BLaER1 (cell line): ENCODE results near the gene EPB41L1.

Source experiments
- H3K27ac ChIP-seq: shearing (Covaris generic); formaldehyde crosslinking; 2 replicates; pipeline ENCODE4 v1.8.1; 2022
- H3K27me3 ChIP-seq: shearing (Covaris generic); formaldehyde crosslinking; 2 replicates; pipeline ENCODE4 v1.8.1; 2022
- H3K36me3 ChIP-seq: shearing (Covaris generic); formaldehyde crosslinking; 2 replicates; pipeline ENCODE4 v1.8.1; 2022
- H3K4me1 ChIP-seq: shearing (Covaris generic); formaldehyde crosslinking; 2 replicates; pipeline ENCODE4 v1.8.1; 2022
- H3K4me2 ChIP-seq: shearing (Covaris generic); formaldehyde crosslinking; 2 replicates; pipeline ENCODE4 v1.8.1; 2022
- H3K4me3 ChIP-seq: shearing (Covaris generic); formaldehyde crosslinking; 2 replicates; pipeline ENCODE4 v1.8.1; 2022
- H3K9ac ChIP-seq: shearing (Covaris generic); formaldehyde crosslinking; 2 replicates; pipeline ENCODE4 v1.8.1; 2022
- H3K9me3 ChIP-seq: shearing (Covaris generic); formaldehyde crosslinking; 2 replicates; pipeline ENCODE4 v1.8.1; 2022
- H4K20me1 ChIP-seq: shearing (Covaris generic); formaldehyde crosslinking; 2 replicates; pipeline ENCODE4 v1.8.1; 2022
- Cebpa-rat ChIP-seq: shearing (Covaris generic); IDR thresholded peaks from 2 replicates; pipeline ENCODE4 v1.8.1; 2022

EPB41L1 gene

DNA sequence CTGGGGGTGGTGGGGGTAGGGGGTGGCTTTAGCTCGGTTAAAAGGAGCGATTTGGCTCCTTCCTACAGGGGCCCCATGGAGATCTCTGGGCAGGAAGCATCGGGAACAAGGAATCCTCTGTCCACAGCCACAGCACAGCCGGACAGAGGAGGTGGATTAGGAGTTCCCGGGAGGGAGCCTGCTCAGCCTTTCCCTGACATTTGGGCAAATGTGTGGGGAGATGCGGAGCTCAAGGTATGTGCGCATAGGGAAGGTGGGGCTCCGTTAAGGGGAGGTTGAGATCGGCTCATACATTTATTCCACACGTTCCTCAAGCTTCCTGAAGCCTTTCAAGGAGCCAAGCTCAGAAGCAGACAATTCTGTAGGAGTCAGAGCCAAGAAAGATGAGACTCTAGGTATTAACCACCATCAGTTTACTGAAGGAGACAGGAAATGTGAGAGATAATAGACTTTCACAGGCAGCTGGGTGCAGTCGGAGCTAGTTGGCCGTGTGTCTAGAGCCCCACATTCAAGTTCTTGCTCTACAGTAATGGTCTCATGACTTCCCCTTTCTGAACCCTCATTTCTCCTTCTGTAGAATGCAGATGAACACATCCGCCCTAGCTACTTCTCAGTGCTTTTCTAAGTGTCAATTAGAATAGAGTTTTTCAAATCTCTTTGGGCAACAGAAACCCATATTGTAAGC lies 40.8 kb upstream of the EPB41L1 start:
- no peak for TF ChIP-seq Cebpa-rat
- Histone ChIP-seq H3K4me3 (no peak overlapping the region), H3K9ac (no peak overlapping the region)

DNA sequence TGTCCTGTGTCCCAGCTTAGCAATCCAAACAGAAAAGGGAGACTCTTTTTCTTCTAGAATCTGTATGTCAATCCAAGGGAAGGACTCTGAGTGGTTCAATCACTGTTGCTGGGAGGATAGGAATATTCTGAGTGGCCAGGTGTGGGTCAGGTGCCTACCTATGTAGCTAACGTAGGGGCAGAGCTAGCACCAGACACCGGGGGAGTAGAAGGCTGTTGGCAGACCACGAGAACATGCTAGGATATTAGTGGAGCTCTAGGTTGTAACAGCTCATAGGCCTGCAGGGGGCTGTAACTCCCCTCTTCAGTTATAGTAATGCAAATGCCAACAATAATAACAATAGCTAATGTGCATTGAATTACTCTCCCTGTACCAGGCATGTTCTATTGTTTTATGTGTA lies 39.8 kb upstream of the EPB41L1 start:
- Histone ChIP-seq H3K27ac (no peak overlapping the region), H3K9me3 (no peaks in the 10 kb centered on the region), H3K27me3 (no peaks in the 10 kb centered on the region), H3K36me3 (no peaks in the 10 kb centered on the region), H3K4me2 (no peak overlapping the region), H3K9ac (no peak overlapping the region), H3K4me3 (no peak overlapping the region), H4K20me1 (no peaks in the 10 kb centered on the region), H3K4me1 (peaks cover 38% of the 10 kb centered on the region)
- no peak for TF ChIP-seq Cebpa-rat

More for the DNA sequence above, 40.8 kb upstream of the EPB41L1 start:
- no peaks in the 10 kb centered on the region for H3K36me3 ChIP-seq
- H3K4me2 ChIP-seq, result peak overlapping the region; percentile 27; the same call in 1 of the 2 replicates
- H4K20me1 ChIP-seq, result no peaks in the 10 kb centered on the region
- H3K9me3 ChIP-seq, result no peaks in the 10 kb centered on the region
- H3K27ac ChIP-seq, result no peak overlapping the region
- no peaks in the 10 kb centered on the region for H3K27me3 ChIP-seq
- H3K4me1 ChIP-seq, result peaks cover 38% of the 10 kb centered on the region

GRCh38 chr20:36115925-36116324 lies 38.6 kb upstream of the EPB41L1 start:
- Histone ChIP-seq H3K4me3 (no peak overlapping the region), H3K9ac (no peak overlapping the region), H3K27ac (no peak overlapping the region), H3K4me2 (no peak overlapping the region), H3K4me1 (peaks cover 36% of the 10 kb centered on the region), H4K20me1 (no peaks in the 10 kb centered on the region), H3K36me3 (no peaks in the 10 kb centered on the region), H3K9me3 (no peaks in the 10 kb centered on the region), H3K27me3 (no peaks in the 10 kb centered on the region)
- TF ChIP-seq Cebpa-rat, result no peak

- no peaks in the 10 kb centered on the region for H3K9me3 ChIP-seq
- H3K27ac ChIP-seq, result no peak overlapping the region
- H4K20me1 ChIP-seq, result no peaks in the 10 kb centered on the region
- no peak overlapping the region for H3K4me3 ChIP-seq
- no peak overlapping the region for H3K4me2 ChIP-seq
- no peak overlapping the region for H3K9ac ChIP-seq
- H3K36me3 ChIP-seq, result no peaks in the 10 kb centered on the region
- H3K27me3 ChIP-seq, result no peaks in the 10 kb centered on the region
- H3K4me1 ChIP-seq, result peaks cover 26% of the 10 kb centered on the region
- TF ChIP-seq Cebpa-rat, result no peak
Measured at GRCh38 chr20:36116807-36117441, 37.6 kb upstream of the EPB41L1 start.

GRCh38 chr20:36117638-36118037 lies 36.9 kb upstream of the EPB41L1 start:
- Histone ChIP-seq H3K27ac (no peak overlapping the region), H4K20me1 (no peaks in the 10 kb centered on the region), H3K36me3 (no peaks in the 10 kb centered on the region), H3K4me3 (no peak overlapping the region), H3K9ac (no peak overlapping the region), H3K4me1 (peaks cover 21% of the 10 kb centered on the region; the same call in 1 of the 2 replicates), H3K27me3 (no peaks in the 10 kb centered on the region), H3K9me3 (no peaks in the 10 kb centered on the region), H3K4me2 (no peak overlapping the region)
- no peak for TF ChIP-seq Cebpa-rat

- TF ChIP-seq Cebpa-rat, result no peak
- H3K27me3 ChIP-seq, result no peaks in the 10 kb centered on the region
- H3K4me3 ChIP-seq, result no peak overlapping the region
Measured at GRCh38 chr20:36118371-36118770, 36.2 kb upstream of the EPB41L1 start.

DNA sequence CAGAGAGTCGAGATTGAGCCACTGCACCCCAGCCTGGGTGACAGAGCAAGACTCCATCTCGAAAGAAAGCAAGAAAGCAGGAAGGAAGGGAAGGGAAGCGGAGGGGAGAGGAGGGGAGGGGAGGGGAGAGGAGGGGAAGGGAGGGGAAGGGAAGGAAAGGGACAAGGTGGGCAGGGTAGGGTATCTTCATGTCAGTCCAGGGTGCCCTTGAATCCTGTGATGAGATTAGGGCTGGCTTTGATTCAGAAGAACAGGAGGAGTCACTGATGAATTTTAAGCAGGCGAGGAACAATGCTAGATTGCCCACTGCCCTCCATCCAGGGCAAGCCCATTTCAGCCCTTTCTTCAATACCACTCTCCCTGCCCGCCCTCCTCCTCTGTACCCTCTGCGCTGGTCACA lies 35.0 kb upstream of the EPB41L1 start:
- H3K4me1 ChIP-seq, result peaks cover 11% of the 10 kb centered on the region; the same call in 1 of the 2 replicates
- H3K9me3 ChIP-seq, result no peaks in the 10 kb centered on the region
- no peak overlapping the region for H3K4me2 ChIP-seq
- no peak for TF ChIP-seq Cebpa-rat
- no peak overlapping the region for H3K9ac ChIP-seq
- H3K27ac ChIP-seq, result no peak overlapping the region
- H3K36me3 ChIP-seq, result no peaks in the 10 kb centered on the region
- H3K4me3 ChIP-seq, result no peak overlapping the region
- H3K27me3 ChIP-seq, result no peaks in the 10 kb centered on the region
- H4K20me1 ChIP-seq, result no peaks in the 10 kb centered on the region

More at GRCh38 chr20:36118371-36118770, 36.2 kb upstream of the EPB41L1 start:
- Histone ChIP-seq H4K20me1 (no peaks in the 10 kb centered on the region), H3K9me3 (no peaks in the 10 kb centered on the region), H3K36me3 (no peaks in the 10 kb centered on the region), H3K4me1 (peaks cover 21% of the 10 kb centered on the region; the same call in 1 of the 2 replicates), H3K9ac (no peak overlapping the region), H3K27ac (no peak overlapping the region), H3K4me2 (no peak overlapping the region)

DNA sequence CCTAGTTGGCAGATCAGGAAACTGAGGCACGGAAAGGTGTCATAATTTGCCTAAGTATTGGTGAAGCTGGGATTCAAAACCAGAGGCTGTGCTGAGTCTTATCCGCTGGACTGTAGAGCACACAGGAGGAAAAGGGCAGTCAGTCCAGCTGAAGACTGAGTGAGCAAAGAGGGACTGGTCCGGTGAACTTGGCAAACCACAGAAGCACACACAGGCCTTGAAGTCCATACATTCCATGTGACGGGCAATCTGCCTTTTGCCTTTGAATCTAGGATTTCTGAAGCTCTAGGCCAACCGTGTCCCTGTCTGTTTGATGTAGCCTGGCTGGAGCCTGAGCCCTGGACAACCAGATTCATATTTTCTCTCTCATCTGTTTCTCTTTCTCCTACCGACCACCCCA lies 34.3 kb upstream of the EPB41L1 start:
- Histone ChIP-seq H3K36me3 (no peaks in the 10 kb centered on the region), H3K27ac (no peak overlapping the region), H3K9ac (no peak overlapping the region), H3K4me1 (peaks cover 9% of the 10 kb centered on the region; the same call in 1 of the 2 replicates), H4K20me1 (no peaks in the 10 kb centered on the region), H3K4me3 (no peak overlapping the region), H3K4me2 (no peak overlapping the region), H3K27me3 (no peaks in the 10 kb centered on the region), H3K9me3 (no peaks in the 10 kb centered on the region)
- no peak for TF ChIP-seq Cebpa-rat

- no peaks in the 10 kb centered on the region for H3K27me3 ChIP-seq
- H3K27ac ChIP-seq, result no peak overlapping the region
- TF ChIP-seq Cebpa-rat, result no peak
- H3K36me3 ChIP-seq, result no peaks in the 10 kb centered on the region
- no peak overlapping the region for H3K4me2 ChIP-seq
- peaks cover 6% of the 10 kb centered on the region; the same call in 1 of the 2 replicates for H3K4me1 ChIP-seq
- H3K9ac ChIP-seq, result no peak overlapping the region
- no peaks in the 10 kb centered on the region for H3K9me3 ChIP-seq
- no peak overlapping the region for H3K4me3 ChIP-seq
- H4K20me1 ChIP-seq, result no peaks in the 10 kb centered on the region
Measured at GRCh38 chr20:36120991-36121390, 33.5 kb upstream of the EPB41L1 start.
